ENCODE measurements around the gene SH3BP4.

GRCh38 chr2:234997389-234997788, 45.6 kb downstream of the SH3BP4 start:
- TF ChIP-seq CTCF (IDR thresholded peaks at IDR 0.05), result no peak
- no peak for TF ChIP-seq POLR2A (IDR thresholded peaks at IDR 0.05)

All from Peyer's patch (tissue), 4 donors.